ENCODE data around the gene DIAPH1.
A peak's percentile ranks its signal among the peaks of the same experiment; 100 is the strongest.

DNA sequence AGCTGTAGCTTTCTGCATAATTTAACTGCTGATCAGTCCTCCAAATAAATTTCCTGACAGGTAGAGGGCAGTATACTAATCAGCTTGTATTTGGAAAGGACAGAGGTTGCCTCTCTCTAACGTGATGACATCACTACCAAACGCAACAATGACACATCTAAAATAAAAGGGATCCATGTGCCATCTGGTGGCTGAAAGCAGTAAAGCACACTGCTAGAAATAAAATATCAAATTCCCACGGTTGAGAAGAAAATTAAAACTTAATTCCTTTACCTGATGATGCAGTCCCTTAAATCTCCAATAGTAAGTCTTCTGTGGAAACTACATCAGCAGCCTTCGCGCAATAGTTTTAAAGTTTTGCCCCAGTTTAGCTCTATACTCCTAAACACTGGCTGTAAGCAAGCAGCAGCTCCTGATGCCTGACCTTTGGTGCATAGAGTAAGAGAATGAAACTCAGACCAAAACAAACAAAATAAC is 54.5 kb downstream of the DIAPH1 start:
- TF ChIP-seq GLI2 (tag by site-specific recombination; IDR thresholded peaks at IDR 0.05; ENCODE audit: borderline replicate concordance, low read depth) (no peak), ZNF274 (IDR thresholded peaks at IDR 0.05; ENCODE audit: low read length) (no peak), ZNF274 (tag by site-specific recombination; IDR thresholded peaks at IDR 0.05; ENCODE audit: borderline replicate concordance) (no peak), ZNF416 (tag by site-specific recombination; IDR thresholded peaks at IDR 0.05) (no peak), ZNF785 (tag by site-specific recombination; IDR thresholded peaks at IDR 0.05) (no peak), ZSCAN5A (tag by site-specific recombination; IDR thresholded peaks at IDR 0.05) (no peak), ZSCAN18 (tag by site-specific recombination; IDR thresholded peaks at IDR 0.05) (no peak), ZFP41 (tag by site-specific recombination; IDR thresholded peaks at IDR 0.05; ENCODE audit: borderline replicate concordance) (no peak), ZNF629 (tag by site-specific recombination; IDR thresholded peaks at IDR 0.05) (peak; percentile 99), ZNF223 (tag by site-specific recombination; IDR thresholded peaks at IDR 0.05) (no peak), ZNF132 (tag by site-specific recombination; IDR thresholded peaks at IDR 0.05; ENCODE audit: borderline replicate concordance) (no peak), ZNF707 (tag by site-specific recombination; IDR thresholded peaks at IDR 0.05) (no peak)
- TF ChIP-seq, protein P1, sequence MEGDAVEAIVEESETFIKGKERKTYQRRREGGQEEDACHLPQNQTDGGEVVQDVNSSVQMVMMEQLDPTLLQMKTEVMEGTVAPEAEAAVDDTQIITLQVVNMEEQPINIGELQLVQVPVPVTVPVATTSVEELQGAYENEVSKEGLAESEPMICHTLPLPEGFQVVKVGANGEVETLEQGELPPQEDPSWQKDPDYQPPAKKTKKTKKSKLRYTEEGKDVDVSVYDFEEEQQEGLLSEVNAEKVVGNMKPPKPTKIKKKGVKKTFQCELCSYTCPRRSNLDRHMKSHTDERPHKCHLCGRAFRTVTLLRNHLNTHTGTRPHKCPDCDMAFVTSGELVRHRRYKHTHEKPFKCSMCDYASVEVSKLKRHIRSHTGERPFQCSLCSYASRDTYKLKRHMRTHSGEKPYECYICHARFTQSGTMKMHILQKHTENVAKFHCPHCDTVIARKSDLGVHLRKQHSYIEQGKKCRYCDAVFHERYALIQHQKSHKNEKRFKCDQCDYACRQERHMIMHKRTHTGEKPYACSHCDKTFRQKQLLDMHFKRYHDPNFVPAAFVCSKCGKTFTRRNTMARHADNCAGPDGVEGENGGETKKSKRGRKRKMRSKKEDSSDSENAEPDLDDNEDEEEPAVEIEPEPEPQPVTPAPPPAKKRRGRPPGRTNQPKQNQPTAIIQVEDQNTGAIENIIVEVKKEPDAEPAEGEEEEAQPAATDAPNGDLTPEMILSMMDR (tag by site-specific recombination; IDR thresholded peaks at IDR 0.05): peak; percentile 76
